Measurements from ENCODE around the gene PRKG1.

- no peak for TF ChIP-seq CEBPB (IDR thresholded peaks at IDR 0.05; ENCODE audit: low read depth, low read length)
- TF ChIP-seq, protein P1, sequence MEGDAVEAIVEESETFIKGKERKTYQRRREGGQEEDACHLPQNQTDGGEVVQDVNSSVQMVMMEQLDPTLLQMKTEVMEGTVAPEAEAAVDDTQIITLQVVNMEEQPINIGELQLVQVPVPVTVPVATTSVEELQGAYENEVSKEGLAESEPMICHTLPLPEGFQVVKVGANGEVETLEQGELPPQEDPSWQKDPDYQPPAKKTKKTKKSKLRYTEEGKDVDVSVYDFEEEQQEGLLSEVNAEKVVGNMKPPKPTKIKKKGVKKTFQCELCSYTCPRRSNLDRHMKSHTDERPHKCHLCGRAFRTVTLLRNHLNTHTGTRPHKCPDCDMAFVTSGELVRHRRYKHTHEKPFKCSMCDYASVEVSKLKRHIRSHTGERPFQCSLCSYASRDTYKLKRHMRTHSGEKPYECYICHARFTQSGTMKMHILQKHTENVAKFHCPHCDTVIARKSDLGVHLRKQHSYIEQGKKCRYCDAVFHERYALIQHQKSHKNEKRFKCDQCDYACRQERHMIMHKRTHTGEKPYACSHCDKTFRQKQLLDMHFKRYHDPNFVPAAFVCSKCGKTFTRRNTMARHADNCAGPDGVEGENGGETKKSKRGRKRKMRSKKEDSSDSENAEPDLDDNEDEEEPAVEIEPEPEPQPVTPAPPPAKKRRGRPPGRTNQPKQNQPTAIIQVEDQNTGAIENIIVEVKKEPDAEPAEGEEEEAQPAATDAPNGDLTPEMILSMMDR (conservative IDR thresholded peaks at IDR 0.05; ENCODE audit: low read depth, low read length) = no peak
- no peak for TF ChIP-seq RFX5 (IDR thresholded peaks at IDR 0.05; ENCODE audit: low read depth, low read length)
- no peak for TF ChIP-seq USF2 (IDR thresholded peaks at IDR 0.05; ENCODE audit: low read depth, low read length)
- TF ChIP-seq FOS (IDR thresholded peaks at IDR 0.05; ENCODE audit: low read depth, low read length) = no peak
- no peak for TF ChIP-seq POLR2A (IDR thresholded peaks at IDR 0.05; ENCODE audit: low read depth, low read length)
- TF ChIP-seq RAD21 (IDR thresholded peaks at IDR 0.05; ENCODE audit: low read length) = no peak
- no peak for TF ChIP-seq ELK1 (IDR thresholded peaks at IDR 0.05; ENCODE audit: borderline replicate concordance, low read depth, low read length)
- no peak for TF ChIP-seq BHLHE40 (IDR thresholded peaks at IDR 0.05; ENCODE audit: low read depth, low read length)
- no peak for TF ChIP-seq RCOR1 (IDR thresholded peaks at IDR 0.05; ENCODE audit: insufficient replicate concordance, low read length)
- TF ChIP-seq SMC3 (IDR thresholded peaks at IDR 0.05; ENCODE audit: low read depth, low read length) = no peak
These were observed 45.9 kb upstream of the PRKG1 start for GRCh38 chr10:51028420-51028819.
